Activated CD4-positive, alpha-beta T cell treated with anti-CD3 and anti-CD28 coated beads for 4 hours (primary cell): ENCODE measurements around the gene PARP16.
A peak's percentile ranks its signal among the peaks of the same experiment; 100 is the strongest.
"Not testable (repeated sequence)": the region's sequence is repeated elsewhere in the genome, so short reads cannot be mapped to it uniquely, and the experiment has no call there.

Experiments
- DNase-seq, 2 donors: peaks; one replicate each; pipeline ENCODE4 v3.0.0-alpha.2; 2020

Gene PARP16

DNA sequence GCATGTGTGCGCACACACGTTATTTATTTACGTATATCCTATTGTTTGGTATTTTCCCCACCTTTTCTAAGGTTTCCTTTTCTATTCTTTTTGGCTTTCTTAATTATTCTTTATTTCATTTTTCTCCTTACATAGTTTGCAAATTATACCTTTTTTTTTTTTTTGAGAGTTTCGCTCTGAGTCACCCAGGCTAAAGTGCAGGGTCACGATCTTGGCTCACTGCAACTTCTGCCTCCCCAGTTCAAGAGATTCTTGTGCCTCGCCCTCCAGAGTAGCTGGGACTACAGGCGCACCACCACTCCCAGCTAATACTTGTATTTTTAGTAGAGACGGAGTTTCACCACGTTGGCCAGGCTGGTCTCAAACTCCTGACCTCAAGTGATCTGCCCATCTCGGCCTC lies 55.4 kb downstream of the PARP16 start:
- no peak for DNase-seq

DNA sequence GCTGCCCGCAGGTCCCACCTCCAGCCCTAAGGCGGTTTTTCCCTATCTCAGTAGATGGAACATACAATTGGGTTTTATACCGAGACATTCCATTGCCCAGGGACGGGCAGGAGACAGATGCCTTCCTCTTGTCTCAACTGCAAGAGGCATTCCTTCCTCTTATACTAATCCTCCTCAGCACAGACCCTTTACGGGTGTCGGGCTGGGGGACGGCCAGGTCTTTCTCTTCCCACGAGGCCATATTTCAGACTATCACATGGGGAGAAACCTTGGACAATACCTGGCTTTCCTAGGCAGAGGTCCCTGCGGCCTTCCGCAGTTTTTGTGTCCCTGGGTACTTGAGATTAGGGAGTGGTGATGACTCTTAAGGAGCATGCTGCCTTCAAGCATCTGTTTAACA lies 59.8 kb downstream of the PARP16 start:
- not testable (repeated sequence) for DNase-seq

DNA sequence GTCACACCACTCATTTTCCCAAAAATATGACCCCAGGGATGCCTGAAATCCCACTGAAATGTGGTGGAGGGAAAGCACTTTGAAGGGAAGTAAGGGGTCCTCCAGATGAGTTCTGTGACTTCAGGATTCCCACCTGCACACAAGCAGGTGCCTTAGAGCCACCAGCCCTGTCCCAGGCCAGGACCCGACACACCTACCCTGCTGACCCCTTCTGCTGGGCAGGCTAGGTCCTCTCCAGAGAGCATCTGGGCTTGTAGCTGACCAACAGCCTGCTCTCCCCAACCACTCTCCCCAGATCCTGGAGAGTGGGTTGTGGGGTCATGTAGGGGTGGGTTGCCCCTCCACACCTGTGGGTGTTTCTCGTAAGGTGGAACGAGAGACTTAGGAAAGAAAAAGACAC lies 60.5 kb downstream of the PARP16 start:
- no peak for DNase-seq

DNA sequence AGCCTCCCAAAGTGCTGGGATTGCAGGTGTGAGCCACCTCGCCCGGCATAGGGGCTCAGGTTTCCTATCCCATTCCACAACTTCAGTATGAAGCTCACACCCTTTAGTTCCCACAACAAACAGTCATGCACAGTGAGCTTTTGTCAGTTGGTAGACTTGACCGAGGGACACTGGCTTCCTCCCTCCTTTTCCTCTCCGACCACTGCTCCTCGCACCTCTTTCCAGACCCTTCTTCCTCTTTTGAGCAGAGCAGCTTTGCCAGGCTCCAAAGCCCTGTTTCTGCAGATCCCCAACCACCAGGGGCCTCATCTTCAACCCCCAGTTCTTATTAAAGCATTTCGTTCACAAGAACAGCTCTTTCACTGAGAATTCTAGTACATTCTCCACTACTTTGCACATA lies 62.7 kb downstream of the PARP16 start:
- DNase-seq: no peak

DNA sequence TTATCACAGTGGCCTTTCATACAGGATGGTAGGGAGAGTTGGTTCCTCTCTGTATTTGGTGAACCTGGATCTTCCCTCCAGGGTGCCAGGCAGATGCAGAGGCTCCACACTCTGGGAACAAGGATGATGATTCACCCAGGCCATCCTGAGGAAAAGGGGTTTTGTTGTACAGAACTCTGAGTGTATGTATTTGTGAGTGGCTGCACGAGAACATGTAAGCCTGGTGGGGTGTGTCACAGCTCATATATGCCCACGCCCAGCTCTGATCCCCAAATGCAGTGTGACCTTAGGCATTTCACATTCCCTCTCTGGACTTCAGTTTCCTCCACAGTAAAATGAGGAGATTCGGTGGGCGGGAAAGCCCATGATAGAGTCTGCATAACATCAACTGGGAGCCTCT lies 63.8 kb downstream of the PARP16 start:
- DNase-seq: no peak

DNA sequence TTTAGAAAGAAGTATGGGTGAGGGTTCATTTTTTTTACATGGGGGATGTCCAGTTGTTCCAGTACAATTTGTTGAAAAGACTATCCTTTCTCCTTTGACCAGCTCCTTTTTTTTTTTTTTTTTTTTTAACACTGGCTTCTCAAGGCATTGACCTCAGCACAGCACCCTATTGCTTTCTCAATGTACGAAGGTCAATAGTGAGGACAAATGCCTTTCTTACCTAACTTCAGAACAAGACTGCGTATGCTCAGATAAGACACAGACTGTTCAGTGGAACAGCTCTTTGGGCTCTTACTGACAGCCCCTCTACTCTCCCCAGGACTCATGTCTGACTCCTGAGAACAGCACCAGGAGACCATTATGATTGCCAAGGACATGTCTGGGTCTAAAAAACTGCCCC lies 65.0 kb downstream of the PARP16 start:
- DNase-seq: no peak

DNA sequence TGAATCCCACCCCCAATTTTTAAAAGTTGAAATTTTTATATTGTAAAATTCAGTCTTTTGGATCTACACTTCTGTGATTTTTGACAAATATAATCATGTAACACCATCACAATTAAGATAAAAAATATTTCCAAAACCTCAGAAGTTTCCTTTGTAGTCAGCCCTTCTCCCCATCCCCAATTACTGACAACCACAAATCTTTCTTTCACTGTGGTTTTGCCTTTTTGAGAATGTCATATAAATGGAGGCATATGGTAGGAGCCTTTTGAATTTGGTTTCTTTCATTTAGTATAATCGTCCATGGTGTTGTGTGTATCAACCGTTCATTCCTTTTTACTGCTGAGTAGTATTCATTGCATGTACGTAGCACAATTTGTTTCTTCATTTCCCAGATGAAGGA lies 67.5 kb downstream of the PARP16 start:
- DNase-seq: no peak

DNA sequence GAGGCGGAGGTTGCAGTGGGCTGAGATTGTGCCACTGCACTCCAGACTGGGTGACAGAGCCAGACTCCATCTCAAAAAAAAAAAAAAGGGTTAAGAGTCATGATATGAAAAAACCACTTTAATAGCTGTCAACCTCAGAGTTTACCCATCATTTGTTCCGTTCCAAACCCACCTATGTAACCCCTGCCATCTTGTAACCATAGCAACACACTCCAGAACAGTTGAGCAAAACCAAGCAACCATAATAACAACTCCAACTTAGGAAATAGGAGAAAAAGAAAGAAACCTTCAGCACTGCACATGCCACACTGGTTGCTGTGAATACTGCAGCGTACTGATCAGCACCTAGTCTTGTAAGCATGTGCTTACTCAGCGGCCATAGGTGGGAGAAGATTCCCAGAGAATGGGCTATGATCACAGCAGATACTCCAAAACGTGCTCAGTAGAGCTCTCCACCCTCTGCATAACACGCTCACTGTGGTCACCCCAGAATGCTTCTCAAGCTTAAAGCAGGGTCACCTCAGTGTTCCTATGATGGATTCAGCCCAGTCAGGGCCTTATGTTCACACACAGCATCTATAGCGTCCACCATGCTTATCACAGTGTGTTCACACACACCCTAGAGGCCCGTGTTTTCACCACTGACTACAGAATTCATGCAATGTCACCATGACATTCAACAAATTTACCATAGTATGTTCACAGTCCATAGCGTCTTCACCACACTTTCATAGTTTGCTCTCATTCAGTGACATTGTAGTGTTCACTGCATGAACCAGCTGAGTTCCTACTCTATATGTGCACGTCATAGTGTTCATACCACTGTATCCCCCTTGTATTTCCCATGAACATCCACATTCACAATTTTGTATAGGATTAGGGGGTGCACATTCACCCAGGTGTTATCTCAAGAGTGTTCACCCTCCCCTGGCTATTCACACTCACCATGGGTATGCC lies 68.9 kb downstream of the PARP16 start:
- no peak for DNase-seq

DNA sequence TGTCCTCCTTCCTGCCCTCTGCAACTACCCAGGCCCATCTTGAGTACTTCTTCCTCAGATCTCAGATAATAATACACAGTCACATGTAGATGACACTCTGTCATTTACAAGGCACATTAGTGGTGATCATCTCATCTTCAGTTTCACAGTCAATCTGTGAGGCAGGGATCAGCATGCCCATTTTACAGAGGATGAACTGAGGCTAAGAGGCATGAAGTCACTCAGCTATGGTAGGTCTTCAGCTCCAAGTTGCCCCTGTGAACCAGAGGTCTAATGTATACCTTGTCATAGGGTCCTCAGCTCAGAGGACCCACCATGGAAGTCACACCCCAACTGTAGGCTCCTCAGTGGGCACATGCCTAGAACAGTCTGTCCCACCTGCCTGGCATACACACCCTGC lies 71.2 kb downstream of the PARP16 start:
- DNase-seq: no peak

DNA sequence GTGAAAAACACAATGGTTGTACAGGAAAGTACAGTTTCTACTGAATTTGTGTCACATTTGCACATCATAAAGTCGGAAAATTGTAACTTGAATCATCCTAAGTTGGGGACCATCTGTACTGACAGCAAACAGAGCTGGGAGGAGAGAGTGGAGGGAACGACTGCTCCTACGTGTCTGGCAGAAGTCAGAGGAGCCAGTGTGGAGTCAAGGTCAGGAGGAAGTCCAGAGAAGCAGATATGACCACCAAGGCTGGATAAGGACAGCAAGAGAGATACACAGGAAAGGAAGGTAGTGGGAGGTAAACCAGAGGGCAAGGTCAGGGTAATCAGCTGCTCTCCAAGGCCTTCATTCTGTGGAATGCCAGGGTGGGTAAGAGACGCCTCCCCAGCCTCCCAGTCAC lies 72.7 kb downstream of the PARP16 start:
- no peak for DNase-seq

DNA sequence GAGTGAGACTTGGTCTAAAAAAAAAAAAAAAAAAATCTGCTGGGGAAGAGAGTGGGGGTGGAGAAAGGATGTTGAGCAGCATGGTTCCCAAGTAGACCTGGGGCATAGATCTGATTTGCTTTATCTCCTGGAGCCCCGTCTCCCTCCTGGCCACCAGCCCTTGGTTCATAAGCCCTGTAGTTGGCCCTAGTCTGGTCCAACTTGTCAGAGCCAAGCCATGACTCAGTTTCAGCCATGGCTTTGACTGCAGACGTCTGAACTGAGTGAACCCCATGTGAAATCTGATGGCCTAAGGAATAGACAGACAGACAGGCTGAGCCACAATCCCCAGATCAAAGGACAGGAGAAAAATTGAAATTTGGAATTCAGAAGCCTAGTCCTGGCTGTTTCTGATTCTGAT lies 73.4 kb downstream of the PARP16 start:
- DNase-seq: no peak

DNA sequence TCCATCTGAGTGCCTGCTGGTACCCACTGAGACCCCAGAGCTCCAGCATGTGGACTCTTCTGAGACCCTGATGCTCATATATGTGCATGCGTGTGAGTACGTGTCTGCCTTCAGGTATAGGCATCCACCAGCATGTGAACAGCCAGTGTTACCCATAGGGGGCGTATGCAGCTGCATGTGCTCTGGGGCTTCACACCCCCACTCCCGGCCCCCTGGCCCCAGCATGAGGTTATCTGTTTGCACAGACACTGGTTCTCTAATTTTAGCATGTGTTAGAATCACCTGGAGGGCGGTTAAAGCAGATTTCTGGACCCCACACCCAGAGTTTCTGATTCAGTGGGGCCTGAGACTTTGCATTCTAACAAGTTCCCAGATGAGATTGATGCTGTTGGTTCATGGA lies 74.6 kb downstream of the PARP16 start:
- peak; percentile 16 to 29 for DNase-seq

DNA sequence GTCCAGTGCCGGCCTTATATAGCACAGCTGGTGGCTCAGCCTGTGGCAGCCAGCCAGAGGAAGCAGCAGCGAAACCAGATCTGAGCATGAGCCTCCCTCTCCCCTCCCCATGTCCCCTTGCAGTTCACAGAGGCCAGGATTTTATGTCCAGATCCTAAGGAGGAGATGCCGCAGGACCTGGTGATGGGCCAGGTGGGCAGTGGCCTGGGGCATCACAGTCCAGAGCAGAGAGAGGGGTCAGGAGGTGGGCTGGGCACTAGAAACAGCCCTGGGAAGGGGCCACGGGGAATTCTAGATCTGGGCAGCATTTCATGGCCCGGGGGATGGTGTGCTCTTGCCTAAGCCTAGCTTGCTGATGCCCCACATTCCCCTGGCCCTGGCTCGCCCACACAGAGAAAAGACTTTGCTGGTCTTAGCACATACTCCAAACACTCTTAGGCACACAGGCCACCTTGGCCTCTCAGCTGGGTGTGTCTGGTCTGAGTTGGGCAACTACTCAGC lies 75.2 kb downstream of the PARP16 start:
- DNase-seq: no peak

DNA sequence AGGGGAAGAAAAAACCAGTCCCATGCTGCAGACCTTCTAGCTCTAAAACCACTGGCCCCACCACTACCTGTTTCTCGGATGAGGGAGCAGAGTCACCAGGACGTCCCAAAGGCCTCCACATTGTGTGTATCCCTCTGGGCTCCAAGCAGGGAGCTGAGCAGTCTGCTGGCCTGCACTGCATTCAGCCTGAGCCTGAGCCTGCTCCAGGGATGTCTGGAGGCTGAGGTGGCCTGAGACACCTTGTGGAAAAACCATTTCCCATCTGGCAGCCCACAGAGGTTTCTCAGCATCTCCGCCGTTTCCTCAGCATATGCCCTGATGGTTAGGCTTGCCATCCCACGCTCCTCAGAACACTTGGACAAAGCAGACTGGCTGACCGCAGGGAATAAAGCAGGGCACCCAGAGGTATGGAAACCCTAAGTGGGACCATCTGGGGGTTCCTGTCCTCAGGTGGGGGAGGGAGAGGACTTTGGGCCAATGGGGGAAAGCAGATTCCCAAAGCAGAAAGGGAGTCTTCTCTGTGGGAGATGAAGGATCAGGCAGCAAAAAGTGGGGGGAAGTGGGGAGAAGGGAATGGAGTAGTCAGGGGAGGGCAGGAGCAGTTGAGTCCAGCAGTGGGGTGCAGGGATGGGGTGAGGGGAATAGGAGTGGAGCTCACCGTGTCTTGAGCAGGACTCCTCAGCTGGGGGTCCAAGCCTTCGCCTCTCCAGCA lies 75.8 kb downstream of the PARP16 start, which contains the start of gene CILP:
CILP (minus strand) TSS at position 704 of the 712 bp plus-strand sequence. CDS start 1,718 bp downstream, outside the sequence.
- DNase-seq: no peak

DNA sequence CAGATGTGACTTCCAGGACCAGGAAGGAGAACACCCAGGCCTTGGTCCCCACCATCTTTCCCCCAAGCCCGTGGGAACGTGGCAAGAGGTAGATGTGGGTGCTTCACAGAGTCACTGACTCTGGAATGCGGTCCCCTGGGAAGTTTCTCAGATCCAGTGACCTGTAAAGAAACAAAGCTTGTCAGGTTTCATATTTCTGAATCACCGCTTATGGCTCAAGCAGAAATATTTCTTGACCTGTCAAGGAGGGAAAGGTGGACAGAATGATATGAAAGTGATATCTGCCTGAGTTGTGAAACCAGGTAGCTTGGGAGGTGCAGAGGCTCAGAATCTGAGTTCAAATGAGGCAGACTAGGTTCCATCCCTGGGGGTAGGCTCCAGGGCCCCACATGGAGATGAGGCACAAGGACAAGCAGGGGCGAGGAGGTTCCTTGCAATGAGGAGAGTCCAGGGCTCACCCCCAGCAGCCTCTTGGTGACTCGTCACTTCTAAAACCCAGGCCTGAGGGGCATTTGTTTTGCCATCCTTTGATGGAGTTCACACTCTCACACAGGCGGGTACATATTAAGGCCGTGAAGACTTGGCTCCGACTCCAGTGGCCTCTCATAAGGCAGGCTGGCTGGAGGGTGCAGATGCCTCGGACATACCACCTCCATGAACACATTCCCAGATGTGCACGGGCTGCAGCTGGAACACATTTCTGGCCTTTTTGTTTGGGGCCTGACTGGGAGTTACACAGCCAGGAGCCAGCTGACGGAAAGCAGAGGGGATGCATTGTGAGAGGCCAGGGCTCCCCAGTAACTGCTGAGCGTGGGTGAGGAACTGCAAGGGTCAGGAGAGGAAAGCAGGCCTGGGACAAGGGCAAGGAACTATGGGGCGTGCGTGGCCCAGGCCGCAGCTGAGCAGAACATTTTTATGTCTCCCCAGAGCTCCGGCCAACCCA lies 76.7 kb downstream of the PARP16 start:
- no peak for DNase-seq

DNA sequence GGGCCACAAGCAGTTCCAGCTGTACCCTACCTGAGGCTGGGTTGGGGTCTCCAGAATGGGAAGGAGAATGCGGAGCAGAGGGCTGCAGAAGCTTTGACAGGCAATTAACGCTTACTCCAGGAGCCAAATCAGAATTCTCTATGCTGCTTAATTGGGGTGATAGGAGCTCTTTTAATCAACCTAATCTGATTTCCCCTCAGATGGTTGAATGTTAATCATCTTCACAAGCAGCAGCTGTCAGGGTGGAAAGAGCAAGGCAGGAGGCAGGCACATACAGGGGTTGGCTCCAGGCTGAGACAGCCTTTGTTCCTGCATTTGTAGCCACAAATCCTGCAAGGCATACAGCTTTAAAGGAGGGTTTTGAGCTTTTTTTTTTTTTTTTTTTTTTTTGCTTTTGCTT lies 78.0 kb downstream of the PARP16 start:
- no peak for DNase-seq
